Measurements from ENCODE around the gene RPS6KB2.
"Not testable (repeated sequence)": the region's sequence is repeated elsewhere in the genome, so short reads cannot be mapped to it uniquely, and the experiment has no call there.

RPS6KB2 gene

GRCh38 chr11:67410984-67411784 lies 17.1 kb upstream of the RPS6KB2 start:
- no peak for DNase-seq (ENCODE audit: low read depth)

GRCh38 chr11:67411785-67412152 lies 16.5 kb upstream of the RPS6KB2 start:
- DNase-seq (ENCODE audit: low read depth), result no peak

GRCh38 chr11:67412495-67413179 lies 15.7 kb upstream of the RPS6KB2 start:
- DNase-seq (ENCODE audit: low read depth), result no peak

GRCh38 chr11:67413266-67413849 lies 14.9 kb upstream of the RPS6KB2 start:
- no peak for DNase-seq (ENCODE audit: low read depth)

GRCh38 chr11:67415501-67416304 lies 12.6 kb upstream of the RPS6KB2 start, which contains the start of gene CARNS1:
Gene CARNS1 (plus strand): TSS chr11:67415678. CDS start chr11:67416200, 522 bp downstream.
- DNase-seq (ENCODE audit: low read depth), result no peak

- DNase-seq (ENCODE audit: low read depth), result no peak
Observed at GRCh38 chr11:67416416-67417335, 11.6 kb upstream of the RPS6KB2 start.

GRCh38 chr11:67417425-67417824 lies 10.9 kb upstream of the RPS6KB2 start:
- DNase-seq (ENCODE audit: low read depth), result no peak

GRCh38 chr11:67418476-67419281 lies 9.6 kb upstream of the RPS6KB2 start:
- DNase-seq (ENCODE audit: low read depth), result no peak

GRCh38 chr11:67419325-67420049 lies 8.8 kb upstream of the RPS6KB2 start:
- no peak for DNase-seq (ENCODE audit: low read depth)

- no peak for DNase-seq (ENCODE audit: low read depth)
Observed at GRCh38 chr11:67420147-67420645, 8.1 kb upstream of the RPS6KB2 start.

- DNase-seq (ENCODE audit: low read depth), result peak; percentile 97
Observed at GRCh38 chr11:67420646-67421429, 7.5 kb upstream of the RPS6KB2 start.

- no peak for DNase-seq (ENCODE audit: low read depth)
Observed at GRCh38 chr11:67421430-67422031, 6.8 kb upstream of the RPS6KB2 start.

GRCh38 chr11:67422891-67423290 lies 5.4 kb upstream of the RPS6KB2 start:
- DNase-seq (ENCODE audit: low read depth), result no peak

GRCh38 chr11:67423466-67423865 lies 4.8 kb upstream of the RPS6KB2 start:
- no peak for DNase-seq (ENCODE audit: low read depth)

GRCh38 chr11:67423891-67424613 lies 4.2 kb upstream of the RPS6KB2 start:
- DNase-seq (ENCODE audit: low read depth), result no peak

- not testable (repeated sequence) for DNase-seq (ENCODE audit: low read depth)
Observed at GRCh38 chr11:67427364-67427859, 882 bp upstream of the RPS6KB2 start.

- DNase-seq (ENCODE audit: low read depth), result no peak
Observed at GRCh38 chr11:67429038-67429668, 859 bp downstream of the RPS6KB2 start.

Data from stimulated activated CD8-positive, alpha-beta memory T cell treated with anti-CD3 and anti-CD28 coated beads, Interleukin-7, amount 100 ng/mL, for 24 hours (primary cell).